RWPE2 (cell line): ENCODE data around the gene RRN3.
"Not testable (repeated sequence)": the region's sequence is repeated elsewhere in the genome, so short reads cannot be mapped to it uniquely, and the experiment has no call there.

Experiments used
- ATAC-seq: fragments of 200-7000 bp; cut with Tn5 transposase; 3 replicates; pipeline ENCODE4 v1.9.1; 2021; ENCODE audit warnings: low read depth
- DNase-seq: peaks from one replicate; pipeline ENCODE4 v3.0.0-alpha.2; 2020; ENCODE audit warnings: low spot score
- H3K27ac ChIP-seq: fragments of 450-650 bp; 2 replicates; pipeline ENCODE4 v1.5.1; 2017; ENCODE audit warnings: mild to moderate bottlenecking; ENCODE audit not compliant: poor library complexity, severe bottlenecking
- H3K27me3 ChIP-seq: fragments of 250-450 bp; sonication (Bioruptor Pico); 2 replicates; pipeline ENCODE4 v1.5.1; 2021; ENCODE audit warnings: mild to moderate bottlenecking, moderate library complexity; ENCODE audit not compliant: insufficient read depth, poor library complexity, severe bottlenecking
- H3K36me3 ChIP-seq: fragments of 250-450 bp; sonication (Bioruptor Pico); 2 replicates; pipeline ENCODE4 v1.5.1; 2020; ENCODE audit warnings: low read depth, mild to moderate bottlenecking, moderate library complexity
- H3K4me1 ChIP-seq: fragments of 250-450 bp; sonication (Bioruptor Pico); 2 replicates; pipeline ENCODE4 v1.5.1; 2021; ENCODE audit warnings: mild to moderate bottlenecking, moderate library complexity; ENCODE audit not compliant: insufficient read depth, poor library complexity, severe bottlenecking
- H3K4me3 ChIP-seq: fragments of 250-450 bp; sonication (Bioruptor Pico); 2 replicates; pipeline ENCODE4 v1.5.1; 2021; ENCODE audit warnings: mild to moderate bottlenecking, moderate library complexity; ENCODE audit not compliant: severe bottlenecking
- H3K9me3 ChIP-seq: fragments of 250-450 bp; sonication (Bioruptor Pico); 2 replicates; pipeline ENCODE4 v1.5.1; 2021; ENCODE audit warnings: mild to moderate bottlenecking, moderate library complexity; ENCODE audit not compliant: severe bottlenecking
- TF ChIP-seq, protein P1 (sequence below): fragments of 450-650 bp; IDR thresholded peaks from one replicate; pipeline ENCODE4 v1.5.1; 2017; ENCODE audit warnings: mild to moderate bottlenecking, moderate library complexity; ENCODE audit not compliant: poor library complexity, severe bottlenecking

Gene RRN3

DNA sequence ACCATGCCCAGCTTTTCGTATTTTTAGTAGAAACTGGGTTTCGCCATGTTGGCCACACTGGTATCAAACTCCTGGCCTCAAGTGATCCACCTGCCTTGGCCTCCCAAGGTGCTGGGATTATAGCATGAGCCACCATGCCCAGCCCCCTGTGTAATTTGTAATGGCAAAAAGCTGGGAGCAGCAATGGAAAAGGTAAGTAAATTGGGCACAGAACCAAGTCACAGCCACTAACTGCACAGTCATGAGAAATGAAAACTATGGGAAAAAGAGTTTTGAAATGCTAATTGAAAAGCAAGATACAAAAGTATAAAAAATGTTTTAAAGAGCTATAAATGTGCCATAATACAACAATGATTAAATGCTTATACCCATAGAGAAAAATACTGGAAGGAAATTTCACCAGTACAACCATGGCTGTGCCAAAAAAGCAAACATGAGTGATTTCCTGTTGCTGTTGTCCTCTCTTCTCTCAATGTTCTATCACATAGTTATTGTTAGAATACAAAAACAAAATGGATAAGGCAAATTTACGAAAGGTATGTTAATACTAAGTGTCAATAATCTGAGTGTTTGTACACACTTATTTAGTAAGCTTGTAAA, 44.4 kb downstream of the RRN3 start:
- Histone ChIP-seq H3K27ac (no peak overlapping the region), H3K27me3 (no peaks in the 10 kb centered on the region), H3K9me3 (no peaks in the 10 kb centered on the region), H3K4me3 (no peak overlapping the region), H3K36me3 (no peaks in the 10 kb centered on the region; the same call in 1 of the 2 replicates), H3K4me1 (no peaks in the 10 kb centered on the region)
- ATAC-seq: no peak
- no peak for DNase-seq
- TF ChIP-seq, protein P1, sequence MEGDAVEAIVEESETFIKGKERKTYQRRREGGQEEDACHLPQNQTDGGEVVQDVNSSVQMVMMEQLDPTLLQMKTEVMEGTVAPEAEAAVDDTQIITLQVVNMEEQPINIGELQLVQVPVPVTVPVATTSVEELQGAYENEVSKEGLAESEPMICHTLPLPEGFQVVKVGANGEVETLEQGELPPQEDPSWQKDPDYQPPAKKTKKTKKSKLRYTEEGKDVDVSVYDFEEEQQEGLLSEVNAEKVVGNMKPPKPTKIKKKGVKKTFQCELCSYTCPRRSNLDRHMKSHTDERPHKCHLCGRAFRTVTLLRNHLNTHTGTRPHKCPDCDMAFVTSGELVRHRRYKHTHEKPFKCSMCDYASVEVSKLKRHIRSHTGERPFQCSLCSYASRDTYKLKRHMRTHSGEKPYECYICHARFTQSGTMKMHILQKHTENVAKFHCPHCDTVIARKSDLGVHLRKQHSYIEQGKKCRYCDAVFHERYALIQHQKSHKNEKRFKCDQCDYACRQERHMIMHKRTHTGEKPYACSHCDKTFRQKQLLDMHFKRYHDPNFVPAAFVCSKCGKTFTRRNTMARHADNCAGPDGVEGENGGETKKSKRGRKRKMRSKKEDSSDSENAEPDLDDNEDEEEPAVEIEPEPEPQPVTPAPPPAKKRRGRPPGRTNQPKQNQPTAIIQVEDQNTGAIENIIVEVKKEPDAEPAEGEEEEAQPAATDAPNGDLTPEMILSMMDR: no peak

DNA sequence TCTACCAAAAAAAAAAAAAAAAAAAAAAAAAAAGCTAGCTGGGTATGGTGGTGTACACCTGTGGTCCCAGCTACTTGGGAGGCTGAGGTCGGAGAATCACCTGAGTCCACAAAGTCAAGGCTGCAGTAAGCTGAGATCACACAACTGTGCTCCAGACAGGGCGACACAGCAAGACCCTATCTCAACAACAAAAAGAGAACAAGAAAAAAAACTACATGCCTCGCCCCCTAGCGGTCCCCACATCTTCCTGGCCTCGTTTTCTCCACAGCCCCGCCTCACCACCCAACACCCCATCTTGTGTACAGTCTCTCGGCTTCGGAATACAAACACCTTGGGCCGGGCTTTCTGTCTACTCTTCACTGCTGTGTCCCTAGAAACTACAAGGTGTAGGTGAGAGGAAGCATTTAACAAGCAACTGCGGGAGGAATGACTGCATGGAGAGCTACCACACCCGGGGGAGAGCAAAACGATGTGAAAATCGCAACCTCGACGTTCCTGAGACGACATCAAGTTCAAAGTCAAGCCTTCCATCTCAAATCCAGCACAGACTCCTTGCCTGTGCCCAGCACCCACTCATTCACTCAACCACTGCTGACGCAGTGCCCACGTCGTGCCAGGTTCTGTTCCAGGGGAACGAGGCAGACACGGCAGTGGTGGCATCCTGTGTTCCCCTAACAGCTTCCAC, 47.2 kb downstream of the RRN3 start:
- no peaks in the 10 kb centered on the region for H3K9me3 ChIP-seq
- no peak overlapping the region for H3K27ac ChIP-seq
- TF ChIP-seq, protein P1: no peak
- H3K4me1 ChIP-seq: no peaks in the 10 kb centered on the region
- H3K36me3 ChIP-seq: peaks cover 10% of the 10 kb centered on the region
- no peak overlapping the region for H3K4me3 ChIP-seq
- DNase-seq (no peak), ATAC-seq (no peak)
- no peaks in the 10 kb centered on the region for H3K27me3 ChIP-seq

DNA sequence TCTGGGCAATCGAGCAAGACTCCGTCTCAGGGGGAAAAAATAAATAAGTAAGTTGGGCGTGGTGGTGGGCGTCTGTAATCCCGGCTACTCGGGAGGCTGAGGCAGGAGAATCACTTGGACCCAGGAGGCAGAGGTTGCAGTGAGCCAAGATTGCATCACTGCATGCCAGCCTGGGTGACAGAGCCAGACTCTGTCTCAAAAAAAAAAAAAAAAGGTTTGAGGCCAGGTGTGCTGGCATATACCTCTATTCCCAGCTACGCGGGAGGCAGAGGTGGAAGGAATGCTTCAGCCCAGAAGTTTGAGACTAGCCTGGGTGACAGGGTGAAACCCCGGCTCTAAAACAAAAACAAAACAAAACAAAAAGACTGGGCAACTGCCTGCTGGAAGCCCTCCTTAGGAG, 48.8 kb downstream of the RRN3 start:
- not testable (repeated sequence) for H3K4me3 ChIP-seq, ATAC-seq, H3K9me3 ChIP-seq, H3K4me1 ChIP-seq, H3K27ac ChIP-seq, H3K27me3 ChIP-seq, DNase-seq
- H3K36me3 ChIP-seq: peaks cover 19% of the 10 kb centered on the region

DNA sequence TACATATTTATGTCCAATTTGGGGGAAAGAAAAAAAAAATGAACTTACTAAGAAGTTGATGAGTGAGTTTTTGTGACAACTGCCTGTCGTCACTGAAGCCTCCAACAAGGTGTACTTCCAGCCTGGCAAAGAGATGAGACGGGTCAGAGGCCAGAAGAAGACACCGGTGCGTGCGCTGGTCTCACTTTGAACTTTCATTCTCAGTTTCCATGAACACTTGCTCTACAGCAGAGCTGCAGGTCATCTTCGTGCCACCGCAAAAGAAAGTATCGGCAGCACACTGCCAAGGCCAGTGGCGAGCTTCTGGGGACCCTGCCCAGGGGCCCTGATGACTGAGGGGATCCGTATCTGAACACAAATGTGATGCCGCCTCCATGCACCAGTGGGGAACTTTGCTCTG, 49.8 kb downstream of the RRN3 start:
- H3K4me3 ChIP-seq: no peak overlapping the region
- no peak for DNase-seq
- TF ChIP-seq, protein P1: no peak
- H3K36me3 ChIP-seq: peaks cover 29% of the 10 kb centered on the region
- no peaks in the 10 kb centered on the region for H3K9me3 ChIP-seq
- no peak for ATAC-seq
- no peaks in the 10 kb centered on the region for H3K4me1 ChIP-seq
- H3K27me3 ChIP-seq: no peaks in the 10 kb centered on the region
- no peak overlapping the region for H3K27ac ChIP-seq

DNA sequence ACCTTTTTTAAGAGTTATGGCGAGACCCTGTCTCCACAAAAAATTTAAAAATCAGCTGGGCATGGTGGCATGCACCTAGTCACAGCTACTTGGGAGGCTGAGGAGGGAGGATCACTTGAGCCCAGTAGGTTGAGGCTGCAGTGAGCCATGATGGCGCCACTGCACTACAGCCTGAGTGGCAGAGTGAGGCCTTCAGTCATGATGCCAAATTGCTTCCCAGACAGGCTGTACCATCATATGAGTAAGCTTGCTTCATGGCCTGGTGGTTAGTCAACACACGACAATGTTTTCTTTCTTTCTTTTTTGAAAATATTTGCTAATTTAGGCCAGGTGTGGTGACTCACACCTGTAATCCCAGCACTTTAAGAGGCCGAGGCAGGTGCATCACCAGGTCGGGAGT, 50.7 kb downstream of the RRN3 start:
- Histone ChIP-seq H3K36me3 (peaks cover 38% of the 10 kb centered on the region), H3K27me3 (no peaks in the 10 kb centered on the region), H3K4me1 (no peaks in the 10 kb centered on the region), H3K27ac (no peak overlapping the region), H3K9me3 (no peaks in the 10 kb centered on the region), H3K4me3 (no peak overlapping the region)
- DNase-seq (no peak), ATAC-seq (peak; percentile 64)
- TF ChIP-seq, protein P1: no peak
